A673 (cell line): ENCODE data around the gene NFKBIA.

ENCODE experiments used
- CTCF ChIP-seq: fragments of 300-800, 200-600 bp; sonication (generic); conservative IDR thresholded peaks from 2 replicates; pipeline ENCODE4 v1.5.1; 2017; ENCODE audit warnings: low read depth, mild to moderate bottlenecking, antibody characterized with exemption, low read length, moderate library complexity, mixed read lengths
- EZH2 ChIP-seq: fragments of 200-600 bp; sonication (generic); IDR thresholded peaks from 2 replicates; pipeline ENCODE4 v1.6.1; 2017; ENCODE audit warnings: borderline replicate concordance, low read depth, mild to moderate bottlenecking, mixed read lengths, antibody characterized with exemption, low read length; ENCODE audit not compliant: poor library complexity, severe bottlenecking

GRCh38 chr14:35367056-35367372, 37.5 kb downstream of the NFKBIA start:
- TF ChIP-seq CTCF (no peak), EZH2 (no peak)
